ENCODE data around the gene RBPJ. TPM values are rescaled to one million over a fixed set of nuclear protein-coding genes. Genes with fewer than 3 reads are reported as not detected.
"Not testable (repeated sequence)": the region's sequence is repeated elsewhere in the genome, so short reads cannot be mapped to it uniquely, and the experiment has no call there.

RBPJ gene
- total RNA-seq, 2 donors from 2014 or later = 41.7 to 98.2 TPM

GRCh38 chr4:26349496-26349895, 28.7 kb downstream of the RBPJ start:
- H3K9ac ChIP-seq (ENCODE audit: low read depth in 2 of 2, low read length in 2 of 2) = no peak overlapping the region
- TF ChIP-seq CTCF (IDR thresholded peaks at IDR 0.05) = no peak
- H3K4me1 ChIP-seq = no peaks in the 10 kb centered on the region
- no peaks in the 10 kb centered on the region for H3K9me3 ChIP-seq
- no peaks in the 10 kb centered on the region for H3K36me3 ChIP-seq
- DNase-seq = no peak
- intact Hi-C loops (cut with DNase I) = no loop called here
- H3K4me3 ChIP-seq = no peak overlapping the region
- no peaks in the 10 kb centered on the region for H3K27me3 ChIP-seq
- H3K27ac ChIP-seq = no peak overlapping the region

- Histone ChIP-seq H3K4me1 (no peaks in the 10 kb centered on the region), H3K27ac (no peak overlapping the region), H3K27me3 (no peaks in the 10 kb centered on the region), H3K4me3 (no peak overlapping the region), H3K36me3 (no peaks in the 10 kb centered on the region), H3K9ac (ENCODE audit: low read depth in 2 of 2, low read length in 2 of 2) (no peak overlapping the region), H3K9me3 (no peaks in the 10 kb centered on the region)
- intact Hi-C loops (cut with DNase I) = no loop called here
- DNase-seq = no peak
- TF ChIP-seq CTCF (IDR thresholded peaks at IDR 0.05) = no peak
Observed at GRCh38 chr4:26351685-26352084, 30.9 kb downstream of the RBPJ start.

GRCh38 chr4:26354491-26354890, 33.7 kb downstream of the RBPJ start:
- DNase-seq = no peak
- no peaks in the 10 kb centered on the region for H3K36me3 ChIP-seq
- TF ChIP-seq CTCF (IDR thresholded peaks at IDR 0.05) = no peak

GRCh38 chr4:26355392-26356052, 34.7 kb downstream of the RBPJ start:
- intact Hi-C loops (cut with DNase I) = no loop called here
- H3K4me3 ChIP-seq = no peak overlapping the region
- DNase-seq = no peak
- H3K27ac ChIP-seq = no peak overlapping the region
- no peaks in the 10 kb centered on the region for H3K9me3 ChIP-seq
- no peaks in the 10 kb centered on the region for H3K27me3 ChIP-seq
- no peak overlapping the region for H3K9ac ChIP-seq (ENCODE audit: low read depth in 2 of 2, low read length in 2 of 2)
- no peak for TF ChIP-seq CTCF (IDR thresholded peaks at IDR 0.05)
- no peaks in the 10 kb centered on the region for H3K4me1 ChIP-seq
- H3K36me3 ChIP-seq = no peaks in the 10 kb centered on the region

More at GRCh38 chr4:26354491-26354890, 33.7 kb downstream of the RBPJ start:
- Histone ChIP-seq H3K27me3 (no peaks in the 10 kb centered on the region), H3K4me1 (no peaks in the 10 kb centered on the region), H3K9me3 (no peaks in the 10 kb centered on the region), H3K9ac (ENCODE audit: low read depth in 2 of 2, low read length in 2 of 2) (no peak overlapping the region), H3K4me3 (no peak overlapping the region), H3K27ac (no peak overlapping the region)
- intact Hi-C loops (cut with DNase I) = no loop called here

- no peaks in the 10 kb centered on the region for H3K36me3 ChIP-seq
- no peak for DNase-seq
- H3K9me3 ChIP-seq = no peaks in the 10 kb centered on the region
- H3K9ac ChIP-seq (ENCODE audit: low read depth in 2 of 2, low read length in 2 of 2) = no peak overlapping the region
- TF ChIP-seq CTCF (IDR thresholded peaks at IDR 0.05) = no peak
- intact Hi-C loops (cut with DNase I) = no loop called here
- H3K4me3 ChIP-seq = no peak overlapping the region
- no peaks in the 10 kb centered on the region for H3K27me3 ChIP-seq
- no peak overlapping the region for H3K27ac ChIP-seq
- H3K4me1 ChIP-seq = no peaks in the 10 kb centered on the region
Observed at GRCh38 chr4:26356081-26356501, 35.3 kb downstream of the RBPJ start.

DNA sequence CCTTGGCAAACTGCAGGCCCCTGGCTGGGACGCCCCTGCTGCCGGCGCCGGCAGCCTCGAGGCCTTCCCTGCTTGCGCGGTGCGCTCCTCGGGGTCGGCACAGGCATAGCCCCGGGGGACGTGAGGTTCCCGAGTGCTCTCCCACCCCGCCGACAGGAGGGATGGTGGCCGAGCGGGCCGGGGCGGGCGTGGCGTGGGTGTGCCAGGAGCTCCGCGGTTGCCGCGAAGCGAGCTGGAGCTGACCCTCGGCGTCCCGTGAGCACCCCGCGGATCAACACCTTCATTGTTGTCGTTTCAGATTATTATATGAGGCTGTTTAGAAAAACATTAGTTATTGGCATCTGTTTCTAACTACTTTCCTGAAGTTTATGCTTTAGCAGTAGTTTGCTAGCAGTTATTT, 38.7 kb downstream of the RBPJ start:
- H3K9me3 ChIP-seq; H3K9ac ChIP-seq (ENCODE audit: low read depth in 2 of 2, low read length in 2 of 2); H3K27ac ChIP-seq; DNase-seq; H3K27me3 ChIP-seq; intact Hi-C loops (cut with DNase I); H3K4me3 ChIP-seq; H3K4me1 ChIP-seq; H3K36me3 ChIP-seq: not testable (repeated sequence)
